ENCODE results near the gene PASK. TPM values are rescaled to one million over a fixed set of nuclear protein-coding genes. Genes with fewer than 3 reads are reported as not detected.

Gene PASK
- total and polyA plus RNA-seq, 9 of the 15 experiments (the other 6 are each of a cell fraction or from before 2014, with no cell fraction given), result 1.5 to 30.3 (median 9.9) TPM

DNA sequence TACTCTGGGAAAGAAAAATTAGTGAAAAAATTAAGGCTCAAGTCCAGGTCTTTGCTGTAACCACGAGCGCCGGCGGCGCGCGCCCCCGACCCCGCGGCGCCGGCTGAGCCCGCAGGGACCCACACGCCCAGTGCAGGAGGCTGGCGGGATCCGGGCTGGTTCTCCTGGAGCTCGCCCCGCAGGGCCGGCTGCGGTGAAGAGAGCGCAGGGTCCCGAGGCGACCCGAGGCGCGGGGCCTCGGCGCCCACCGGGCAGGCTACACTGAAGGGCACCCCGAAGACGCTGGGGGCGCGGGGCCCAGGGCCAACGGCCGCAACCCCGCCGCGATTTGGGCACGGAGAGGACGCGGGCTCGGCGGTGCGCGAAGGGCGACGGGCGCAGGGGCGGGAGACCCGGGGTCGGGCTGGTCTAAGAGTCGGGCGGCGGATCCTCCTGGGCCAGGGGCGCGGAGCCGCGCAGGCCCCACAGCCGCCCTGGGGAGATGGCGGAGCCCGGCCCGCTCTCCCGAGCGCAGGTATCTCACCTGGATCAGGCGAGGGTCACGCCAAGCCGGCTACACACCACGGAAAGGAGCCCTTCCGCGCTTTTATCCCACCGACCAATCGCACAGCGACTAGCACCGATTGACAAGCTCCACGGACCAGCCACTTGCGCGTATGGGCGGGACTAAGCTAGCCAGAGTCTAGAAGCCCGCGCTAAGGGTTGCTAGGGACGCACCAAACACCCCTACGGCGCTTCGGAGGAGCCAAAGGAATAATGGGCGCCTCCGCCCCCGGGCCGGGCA is at the start of gene PASK (continued):
- TF ChIP-seq, protein P1, sequence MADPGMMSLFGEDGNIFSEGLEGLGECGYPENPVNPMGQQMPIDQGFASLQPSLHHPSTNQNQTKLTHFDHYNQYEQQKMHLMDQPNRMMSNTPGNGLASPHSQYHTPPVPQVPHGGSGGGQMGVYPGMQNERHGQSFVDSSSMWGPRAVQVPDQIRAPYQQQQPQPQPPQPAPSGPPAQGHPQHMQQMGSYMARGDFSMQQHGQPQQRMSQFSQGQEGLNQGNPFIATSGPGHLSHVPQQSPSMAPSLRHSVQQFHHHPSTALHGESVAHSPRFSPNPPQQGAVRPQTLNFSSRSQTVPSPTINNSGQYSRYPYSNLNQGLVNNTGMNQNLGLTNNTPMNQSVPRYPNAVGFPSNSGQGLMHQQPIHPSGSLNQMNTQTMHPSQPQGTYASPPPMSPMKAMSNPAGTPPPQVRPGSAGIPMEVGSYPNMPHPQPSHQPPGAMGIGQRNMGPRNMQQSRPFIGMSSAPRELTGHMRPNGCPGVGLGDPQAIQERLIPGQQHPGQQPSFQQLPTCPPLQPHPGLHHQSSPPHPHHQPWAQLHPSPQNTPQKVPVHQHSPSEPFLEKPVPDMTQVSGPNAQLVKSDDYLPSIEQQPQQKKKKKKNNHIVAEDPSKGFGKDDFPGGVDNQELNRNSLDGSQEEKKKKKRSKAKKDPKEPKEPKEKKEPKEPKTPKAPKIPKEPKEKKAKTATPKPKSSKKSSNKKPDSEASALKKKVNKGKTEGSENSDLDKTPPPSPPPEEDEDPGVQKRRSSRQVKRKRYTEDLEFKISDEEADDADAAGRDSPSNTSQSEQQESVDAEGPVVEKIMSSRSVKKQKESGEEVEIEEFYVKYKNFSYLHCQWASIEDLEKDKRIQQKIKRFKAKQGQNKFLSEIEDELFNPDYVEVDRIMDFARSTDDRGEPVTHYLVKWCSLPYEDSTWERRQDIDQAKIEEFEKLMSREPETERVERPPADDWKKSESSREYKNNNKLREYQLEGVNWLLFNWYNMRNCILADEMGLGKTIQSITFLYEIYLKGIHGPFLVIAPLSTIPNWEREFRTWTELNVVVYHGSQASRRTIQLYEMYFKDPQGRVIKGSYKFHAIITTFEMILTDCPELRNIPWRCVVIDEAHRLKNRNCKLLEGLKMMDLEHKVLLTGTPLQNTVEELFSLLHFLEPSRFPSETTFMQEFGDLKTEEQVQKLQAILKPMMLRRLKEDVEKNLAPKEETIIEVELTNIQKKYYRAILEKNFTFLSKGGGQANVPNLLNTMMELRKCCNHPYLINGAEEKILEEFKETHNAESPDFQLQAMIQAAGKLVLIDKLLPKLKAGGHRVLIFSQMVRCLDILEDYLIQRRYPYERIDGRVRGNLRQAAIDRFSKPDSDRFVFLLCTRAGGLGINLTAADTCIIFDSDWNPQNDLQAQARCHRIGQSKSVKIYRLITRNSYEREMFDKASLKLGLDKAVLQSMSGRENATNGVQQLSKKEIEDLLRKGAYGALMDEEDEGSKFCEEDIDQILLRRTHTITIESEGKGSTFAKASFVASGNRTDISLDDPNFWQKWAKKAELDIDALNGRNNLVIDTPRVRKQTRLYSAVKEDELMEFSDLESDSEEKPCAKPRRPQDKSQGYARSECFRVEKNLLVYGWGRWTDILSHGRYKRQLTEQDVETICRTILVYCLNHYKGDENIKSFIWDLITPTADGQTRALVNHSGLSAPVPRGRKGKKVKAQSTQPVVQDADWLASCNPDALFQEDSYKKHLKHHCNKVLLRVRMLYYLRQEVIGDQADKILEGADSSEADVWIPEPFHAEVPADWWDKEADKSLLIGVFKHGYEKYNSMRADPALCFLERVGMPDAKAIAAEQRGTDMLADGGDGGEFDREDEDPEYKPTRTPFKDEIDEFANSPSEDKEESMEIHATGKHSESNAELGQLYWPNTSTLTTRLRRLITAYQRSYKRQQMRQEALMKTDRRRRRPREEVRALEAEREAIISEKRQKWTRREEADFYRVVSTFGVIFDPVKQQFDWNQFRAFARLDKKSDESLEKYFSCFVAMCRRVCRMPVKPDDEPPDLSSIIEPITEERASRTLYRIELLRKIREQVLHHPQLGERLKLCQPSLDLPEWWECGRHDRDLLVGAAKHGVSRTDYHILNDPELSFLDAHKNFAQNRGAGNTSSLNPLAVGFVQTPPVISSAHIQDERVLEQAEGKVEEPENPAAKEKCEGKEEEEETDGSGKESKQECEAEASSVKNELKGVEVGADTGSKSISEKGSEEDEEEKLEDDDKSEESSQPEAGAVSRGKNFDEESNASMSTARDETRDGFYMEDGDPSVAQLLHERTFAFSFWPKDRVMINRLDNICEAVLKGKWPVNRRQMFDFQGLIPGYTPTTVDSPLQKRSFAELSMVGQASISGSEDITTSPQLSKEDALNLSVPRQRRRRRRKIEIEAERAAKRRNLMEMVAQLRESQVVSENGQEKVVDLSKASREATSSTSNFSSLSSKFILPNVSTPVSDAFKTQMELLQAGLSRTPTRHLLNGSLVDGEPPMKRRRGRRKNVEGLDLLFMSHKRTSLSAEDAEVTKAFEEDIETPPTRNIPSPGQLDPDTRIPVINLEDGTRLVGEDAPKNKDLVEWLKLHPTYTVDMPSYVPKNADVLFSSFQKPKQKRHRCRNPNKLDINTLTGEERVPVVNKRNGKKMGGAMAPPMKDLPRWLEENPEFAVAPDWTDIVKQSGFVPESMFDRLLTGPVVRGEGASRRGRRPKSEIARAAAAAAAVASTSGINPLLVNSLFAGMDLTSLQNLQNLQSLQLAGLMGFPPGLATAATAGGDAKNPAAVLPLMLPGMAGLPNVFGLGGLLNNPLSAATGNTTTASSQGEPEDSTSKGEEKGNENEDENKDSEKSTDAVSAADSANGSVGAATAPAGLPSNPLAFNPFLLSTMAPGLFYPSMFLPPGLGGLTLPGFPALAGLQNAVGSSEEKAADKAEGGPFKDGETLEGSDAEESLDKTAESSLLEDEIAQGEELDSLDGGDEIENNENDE (IDR thresholded peaks at IDR 0.05; ENCODE audit: low read depth, low read length), result no peak
- TF ChIP-seq ZSCAN32 (CRISPR knock-in tag; IDR thresholded peaks at IDR 0.05) (no peak), EGR1 (conservative IDR thresholded peaks at IDR 0.05) (peak; percentile 70; the same call in 1 of the 2 replicates), CTBP1 (IDR thresholded peaks at IDR 0.05; ENCODE audit: borderline replicate concordance) (peak; percentile 50; the same call in 1 of the 2 replicates), ASH1L (IDR thresholded peaks at IDR 0.05; ENCODE audit: borderline replicate concordance, low read depth, partially characterized antibody) (peak; percentile 71), NCOA4 (IDR thresholded peaks at IDR 0.05; ENCODE audit: partially characterized antibody) (no peak), ZNF12 (CRISPR knock-in tag; IDR thresholded peaks at IDR 0.05) (no peak), FOXJ2 (tag; IDR thresholded peaks at IDR 0.05) (no peak), ZBTB7A (IDR thresholded peaks at IDR 0.05; ENCODE audit: borderline replicate concordance, control insufficient read depth, low read depth, low read length) (peak; percentile 15; the same call in 1 of the 2 replicates), KLF1 (tag; IDR thresholded peaks at IDR 0.05) (no peak), SMAD4 (CRISPR knock-in tag; conservative IDR thresholded peaks at IDR 0.05) (0 out of 2 replicates have a peak, but pooled peaks have one; percentile 26), CSDE1 (IDR thresholded peaks at IDR 0.05) (no peak)
- TF ChIP-seq, protein P2, sequence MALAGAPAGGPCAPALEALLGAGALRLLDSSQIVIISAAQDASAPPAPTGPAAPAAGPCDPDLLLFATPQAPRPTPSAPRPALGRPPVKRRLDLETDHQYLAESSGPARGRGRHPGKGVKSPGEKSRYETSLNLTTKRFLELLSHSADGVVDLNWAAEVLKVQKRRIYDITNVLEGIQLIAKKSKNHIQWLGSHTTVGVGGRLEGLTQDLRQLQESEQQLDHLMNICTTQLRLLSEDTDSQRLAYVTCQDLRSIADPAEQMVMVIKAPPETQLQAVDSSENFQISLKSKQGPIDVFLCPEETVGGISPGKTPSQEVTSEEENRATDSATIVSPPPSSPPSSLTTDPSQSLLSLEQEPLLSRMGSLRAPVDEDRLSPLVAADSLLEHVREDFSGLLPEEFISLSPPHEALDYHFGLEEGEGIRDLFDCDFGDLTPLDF (CRISPR knock-in tag; IDR thresholded peaks at IDR 0.05), result 0 out of 2 replicates have a peak, but pooled peaks have one; percentile 18
